SK-N-MC (cell line): Measurements from ENCODE around the gene HSPH1.

Experiments used
- EZH2 ChIP-seq: fragments of 200-600 bp; sonication (generic); IDR thresholded peaks from one replicate; pipeline ENCODE4 v1.6.1; 2017; ENCODE audit warnings: antibody characterized with exemption
- FOXP2 ChIP-seq: optimal IDR thresholded peaks from 2 replicates; pipeline ENCODE3; 2011; ENCODE audit warnings: mild to moderate bottlenecking, moderate library complexity; ENCODE audit not compliant: insufficient read depth; ENCODE audit errors: extremely low read length, control extremely low read depth
- POLR2AphosphoS5 ChIP-seq: IDR thresholded peaks from 2 replicates; pipeline ENCODE4 v1.6.1; 2012; ENCODE audit warnings: mild to moderate bottlenecking, low read depth, low read length, borderline replicate concordance

DNA sequence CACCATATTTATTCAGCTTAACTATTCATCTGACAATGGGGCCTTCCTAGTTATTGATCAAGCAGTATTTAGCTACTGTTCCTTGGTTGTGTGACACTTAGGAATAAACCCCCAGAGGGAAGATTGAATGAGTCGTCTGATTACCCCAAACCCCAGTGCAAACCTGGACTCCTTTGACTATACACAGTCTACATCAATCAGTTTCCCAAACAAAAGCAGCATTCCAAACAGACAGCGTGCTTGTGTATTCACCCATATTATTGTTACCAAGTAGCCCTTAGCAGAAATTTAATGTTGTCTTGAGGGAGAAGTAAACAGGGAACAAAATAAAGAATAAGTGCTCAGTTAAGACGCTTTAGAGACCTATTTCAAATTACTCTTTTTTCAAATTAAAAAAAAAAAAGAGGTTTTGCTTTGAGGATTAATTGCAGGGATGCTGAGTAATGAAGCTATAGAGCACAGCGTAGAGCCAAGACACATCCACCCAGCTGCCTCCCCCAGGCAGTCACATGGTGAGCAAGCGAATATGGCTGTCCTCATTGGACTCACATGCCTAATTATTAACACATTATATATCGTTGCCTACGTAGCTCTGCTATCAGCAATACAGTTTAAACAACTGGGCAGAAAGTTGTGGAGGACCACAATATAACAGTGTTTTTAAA is 23.4 kb upstream of the HSPH1 start:
- TF ChIP-seq POLR2AphosphoS5: no peak
- no peak for TF ChIP-seq FOXP2
- TF ChIP-seq EZH2: no peak
